Neural crest cell (in vitro differentiated cells): ENCODE results near the gene JCHAIN. TPM values are rescaled to one million over a fixed set of nuclear protein-coding genes. Genes with fewer than 3 reads are reported as not detected.

Source experiments
- DNase-seq: peaks from one replicate; pipeline ENCODE4 v3.0.0; 2021; ENCODE audit warnings: low read depth, mixed read lengths, low spot score
- H3K27ac Mint-ChIP-seq: one replicate; pipeline ENCODE4 v1.8.0; 2021; ENCODE audit warnings: mild to moderate bottlenecking, mixed read lengths; ENCODE audit not compliant: unreplicated experiment
- H3K27me3 Mint-ChIP-seq: 2 replicates; pipeline ENCODE4 v1.8.0; 2021; ENCODE audit warnings: low read depth, mild to moderate bottlenecking, mixed read lengths
- H3K36me3 Mint-ChIP-seq: 2 replicates; pipeline ENCODE4 v1.8.0; 2021; ENCODE audit warnings: low read depth, mild to moderate bottlenecking, mixed read lengths
- H3K4me1 Mint-ChIP-seq: 2 replicates; pipeline ENCODE4 v1.8.0; 2021; ENCODE audit warnings: mixed read lengths
- H3K4me3 Mint-ChIP-seq: one replicate; pipeline ENCODE4 v1.8.0; 2021; ENCODE audit warnings: mild to moderate bottlenecking, mixed read lengths
- H3K9me3 Mint-ChIP-seq: 2 replicates; pipeline ENCODE4 v1.8.0; 2021; ENCODE audit warnings: mixed read lengths
- CTCF ChIP-seq: fragments of 200-600 bp; sonication (generic); conservative IDR thresholded peaks from 2 replicates; pipeline ENCODE4 v1.5.0; 2021; ENCODE audit warnings: antibody characterized with exemption, mild to moderate bottlenecking
- long read RNA-seq: library from polyadenylated mRNA; unstranded; transcript quantifications from one replicate; pipeline ENCODE4 v2.0.0, GENCODE V29; 2020
- total RNA-seq: library from RNA; stranded (reverse); gene quantifications from 2 replicates; pipeline ENCODE4 v1.2.1, GENCODE V29; 2021

JCHAIN gene
- total RNA-seq, result not detected in 2 replicates
- long read RNA-seq, result 0 reads

GRCh38 chr4:70666369-70666768, at the start of gene JCHAIN:
Gene JCHAIN (minus strand): TSS chr4:70666508. CDS start chr4:70666490, 18 bp downstream.
- H3K27me3 Mint-ChIP-seq, result peaks cover 12% of the 10 kb centered on the region
- TF ChIP-seq CTCF, result no peak
- H3K4me1 Mint-ChIP-seq, result no peaks in the 10 kb centered on the region
- DNase-seq, result no peak
- no peak within 1 kb of the TSS for H3K27ac Mint-ChIP-seq
- no peaks in the 10 kb centered on the region for H3K36me3 Mint-ChIP-seq
- H3K4me3 Mint-ChIP-seq, result no peak within 1 kb of the TSS
- H3K9me3 Mint-ChIP-seq, result no peaks in the 10 kb centered on the region

- Mint-ChIP-seq H3K27me3 (no peaks in the 10 kb centered on the region), H3K36me3 (no peaks in the 10 kb centered on the region), H3K4me3 (no peak overlapping the region), H3K27ac (peak overlapping the region; percentile 27), H3K4me1 (peaks cover 16% of the 10 kb centered on the region), H3K9me3 (no peaks in the 10 kb centered on the region)
- no peak for TF ChIP-seq CTCF
- DNase-seq, result no peak
Observed at GRCh38 chr4:70715097-70715496, 48.8 kb upstream of the JCHAIN start.

- H3K27ac Mint-ChIP-seq, result no peak overlapping the region
- no peaks in the 10 kb centered on the region for H3K36me3 Mint-ChIP-seq
- no peak overlapping the region for H3K4me3 Mint-ChIP-seq
- H3K4me1 Mint-ChIP-seq, result peaks cover 23% of the 10 kb centered on the region
- TF ChIP-seq CTCF, result no peak
- DNase-seq, result no peak
- H3K27me3 Mint-ChIP-seq, result no peaks in the 10 kb centered on the region
- no peaks in the 10 kb centered on the region for H3K9me3 Mint-ChIP-seq
Observed at GRCh38 chr4:70714079-70714887, 48.0 kb upstream of the JCHAIN start.

- H3K27ac Mint-ChIP-seq, result no peak overlapping the region
- no peaks in the 10 kb centered on the region for H3K27me3 Mint-ChIP-seq
- TF ChIP-seq CTCF, result no peak
- H3K4me3 Mint-ChIP-seq, result no peak overlapping the region
- H3K4me1 Mint-ChIP-seq, result peaks cover 25% of the 10 kb centered on the region
- H3K36me3 Mint-ChIP-seq, result no peaks in the 10 kb centered on the region
- no peaks in the 10 kb centered on the region for H3K9me3 Mint-ChIP-seq
- no peak for DNase-seq
Observed at GRCh38 chr4:70713453-70714078, 47.3 kb upstream of the JCHAIN start.

- Mint-ChIP-seq H3K27ac (no peak overlapping the region), H3K27me3 (no peaks in the 10 kb centered on the region), H3K9me3 (no peaks in the 10 kb centered on the region), H3K4me3 (no peak overlapping the region), H3K4me1 (peaks cover 25% of the 10 kb centered on the region), H3K36me3 (no peaks in the 10 kb centered on the region)
- DNase-seq, result no peak
- TF ChIP-seq CTCF, result no peak
Observed at GRCh38 chr4:70712604-70713452, 46.5 kb upstream of the JCHAIN start.
